ENCODE data around the gene FLNA.
"Not testable (repeated sequence)": the region's sequence is repeated elsewhere in the genome, so short reads cannot be mapped to it uniquely, and the experiment has no call there.

Gene FLNA

DNA sequence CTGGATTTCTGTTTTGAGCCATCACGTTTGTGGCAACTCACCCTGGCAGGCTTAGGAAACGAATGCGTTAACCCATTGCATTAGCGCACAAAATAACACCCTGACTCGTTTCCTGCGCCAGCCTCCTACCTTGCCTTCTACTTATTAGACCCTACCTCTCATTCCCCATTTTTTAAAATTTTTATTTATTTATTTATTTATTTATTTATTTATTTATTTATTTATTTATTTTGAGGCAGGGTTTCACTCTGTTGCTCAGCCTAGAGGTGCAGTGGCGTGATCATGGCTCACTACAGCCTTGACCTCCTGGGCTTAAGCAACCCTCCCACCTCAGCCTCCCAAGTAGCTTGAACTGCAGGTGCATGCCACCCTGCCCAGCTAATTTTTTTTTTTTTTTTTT is 71.4 kb downstream of the FLNA start:
- DNase-seq = not testable (repeated sequence)

- peak; percentile 54 for DNase-seq
Measured at GRCh38 chrX:154300816-154301215, 73.6 kb downstream of the FLNA start.

All from GF-D8 (cell line).